CD14-positive monocyte (primary cell): ENCODE results near the gene ABCG5. TPM values are rescaled to one million over a fixed set of nuclear protein-coding genes. Genes with fewer than 3 reads are reported as not detected.

Source experiments
- DNase-seq, 3 donors: peaks; one replicate each; pipeline ENCODE4 v3.0.0-alpha.2; 2011 to 2022
- H2AFZ ChIP-seq: 2 replicates; pipeline ENCODE4 v1.6.0; 2012; ENCODE audit warnings: mild to moderate bottlenecking, low read depth, low read length, inconsistent platforms; ENCODE audit not compliant: insufficient read depth, poor library complexity, severe bottlenecking
- H3K27ac ChIP-seq, 2 donors: 1 replicate in 1 of 2; 2 replicates in 1 of 2; pipeline ENCODE4 v1.5.1; 2012 to 2013; ENCODE audit warnings: low read length in 2 of 2, control low read depth in 1 of 2, inconsistent platforms in 1 of 2, low read depth in 1 of 2, mild to moderate bottlenecking in 1 of 2
- H3K27me3 ChIP-seq, 2 donors: one replicate each; pipeline versions ENCODE4 v1.6.0 to v1.6.1; 2011 to 2013; ENCODE audit warnings: low read length in 2 of 2; ENCODE audit not compliant: control insufficient read depth in 2 of 2, insufficient read depth in 2 of 2
- H3K36me3 ChIP-seq, 2 donors: replicated peaks in 1 of 2; 1 replicate in 1 of 2; 2 replicates in 1 of 2; pipeline versions ENCODE4 v1.5.1 to v1.6.1; 2012 to 2013; ENCODE audit warnings: low read length in 2 of 2, control low read depth in 1 of 2, inconsistent platforms in 1 of 2, mild to moderate bottlenecking in 1 of 2; ENCODE audit not compliant: insufficient read depth in 2 of 2, control insufficient read depth in 1 of 2
- H3K4me1 ChIP-seq, 2 donors: 1 replicate in 1 of 2; 2 replicates in 1 of 2; pipeline versions ENCODE4 v1.5.1 to v1.6.1; 2012 to 2013; ENCODE audit warnings: low read length in 2 of 2, control low read depth in 1 of 2, inconsistent platforms in 1 of 2, mild to moderate bottlenecking in 1 of 2, moderate library complexity in 1 of 2; ENCODE audit not compliant: insufficient read depth in 2 of 2, control insufficient read depth in 1 of 2
- H3K4me2 ChIP-seq: replicated peaks from 2 replicates; pipeline ENCODE3; 2012; ENCODE audit warnings: low read length, moderate library complexity, mild to moderate bottlenecking; ENCODE audit not compliant: poor library complexity, severe bottlenecking; ENCODE audit errors: extremely low read depth
- H3K4me3 ChIP-seq, 3 experiments: fragments of 200-600 bp in 1 of 3; sonication (generic) in 1 of 3; replicated peaks in 1 of 3; 1 replicate in 2 of 3; 2 replicates in 1 of 3; pipeline ENCODE4 v1.5.1; 2011 to 2013; ENCODE audit warnings: low read length in 3 of 3, mild to moderate bottlenecking in 3 of 3, control low read depth in 2 of 3, low read depth in 2 of 3, inconsistent platforms in 1 of 3, moderate library complexity in 1 of 3
- H3K79me2 ChIP-seq: 2 replicates; pipeline ENCODE4 v1.6.0; 2012; ENCODE audit warnings: mild to moderate bottlenecking, control low read depth, inconsistent platforms, low read length, moderate library complexity; ENCODE audit not compliant: insufficient read depth
- H3K9ac ChIP-seq: 2 replicates; pipeline ENCODE4 v1.6.0; 2017; ENCODE audit warnings: low read length, mild to moderate bottlenecking; ENCODE audit not compliant: insufficient read depth, poor library complexity, severe bottlenecking
- H3K9me3 ChIP-seq, 2 donors: replicated peaks in 1 of 2; 1 replicate in 1 of 2; 2 replicates in 1 of 2; pipeline versions ENCODE4 v1.5.1 to v1.6.1; 2012 to 2013; ENCODE audit warnings: low read length in 2 of 2, control low read depth in 1 of 2; ENCODE audit not compliant: control insufficient read depth in 1 of 2, insufficient read depth in 1 of 2
- H4K20me1 ChIP-seq: 2 replicates; pipeline ENCODE4 v1.6.0; 2012; ENCODE audit warnings: mild to moderate bottlenecking, low read length, control low read depth, moderate library complexity; ENCODE audit not compliant: insufficient read depth
- H3K27ac Mint-ChIP-seq, 7 donors: one replicate each; pipeline ENCODE4 v1.8.0; 2020; ENCODE audit warnings: mild to moderate bottlenecking in 7 of 7, mixed read lengths in 7 of 7, moderate library complexity in 6 of 7, inconsistent platforms in 2 of 7
- H3K27me3 Mint-ChIP-seq, 3 donors: one replicate each; pipeline ENCODE4 v1.8.0; 2021 to 2022; ENCODE audit warnings: low read depth in 3 of 3, mild to moderate bottlenecking in 3 of 3, mixed read lengths in 3 of 3, moderate library complexity in 3 of 3, inconsistent platforms in 1 of 3
- H3K36me3 Mint-ChIP-seq, 2 donors: one replicate each; pipeline ENCODE4 v1.8.0; 2020; ENCODE audit warnings: mixed read lengths in 2 of 2, inconsistent platforms in 1 of 2, mild to moderate bottlenecking in 1 of 2
- H3K4me1 Mint-ChIP-seq: one replicate; pipeline ENCODE4 v1.8.0; 2020; ENCODE audit warnings: mild to moderate bottlenecking, mixed read lengths
- H3K4me3 Mint-ChIP-seq, 2 donors: one replicate each; pipeline ENCODE4 v1.8.0; 2020; ENCODE audit warnings: mild to moderate bottlenecking in 2 of 2, mixed read lengths in 2 of 2, moderate library complexity in 1 of 2
- H3K9me3 Mint-ChIP-seq, 7 donors: one replicate each; pipeline ENCODE4 v1.8.0; 2020 to 2022; ENCODE audit warnings: mixed read lengths in 7 of 7, mild to moderate bottlenecking in 6 of 7, moderate library complexity in 6 of 7, inconsistent platforms in 2 of 7
- WGBS: methylation state at CpG from one replicate; pipeline ENCODE4 v1.1.5; 2013; ENCODE audit warnings: missing lambda C conversion rate; ENCODE audit not compliant: insufficient coverage; 5-methylcytosine and 5-hydroxymethylcytosine counted together
- intact Hi-C, 2 donors: fragments of 100-400 bp; cut with micrococcal nuclease; formaldehyde crosslinking; loops; one replicate each; pipeline versions ENCODE4 v1.15.0 to v1.15.1; 2023
- polyA minus RNA-seq: library from RNA; depleted of rRNA, polyadenylated mRNA; stranded (reverse); fragments of >200 nt; gene quantifications from 2 replicates; pipeline ENCODE4 v1.2.3, GENCODE V29; 2012
- polyA plus RNA-seq, 3 donors: library from polyadenylated mRNA; depleted of rRNA in 1 of 3; unstranded in 2 of 3; stranded (reverse) in 1 of 3; fragments of 300-500 nt in 2 of 3; fragments of >200 nt in 1 of 3; fragmentation: Illumina TruSeq in 2 of 3; gene quantifications; 1 replicate in 2 of 3; 2 replicates in 1 of 3; pipeline ENCODE4 v1.2.3, GENCODE V29; 2012 to 2021
- total RNA-seq, 12 experiments: library from RNA in 1 of 12; stranded (reverse) in 1 of 12; fragments of 120-200 nt in 1 of 12; gene quantifications; one replicate each; pipeline ENCODE4 v1.2.4 and lab custom pipeline; 2013 to 2026; ENCODE audit warnings: mixed read lengths in 6 of 12, inconsistent platforms in 1 of 12
- TF ChIP-seq, protein P1 (sequence below): fragments of 200-600 bp; IDR thresholded peaks from one replicate; pipeline ENCODE4 v1.8.0; 2022; ENCODE audit warnings: antibody characterized with exemption, mild to moderate bottlenecking

The ABCG5 gene
- not detected for total RNA-seq (2013)
- polyA plus RNA-seq: not detected
- not detected in 2 replicates for polyA minus RNA-seq
- 0 to 0.90 (median 0) reads per million in 11 experiments for total RNA-seq (lab: John Stamatoyannopoulos, UW)

DNA sequence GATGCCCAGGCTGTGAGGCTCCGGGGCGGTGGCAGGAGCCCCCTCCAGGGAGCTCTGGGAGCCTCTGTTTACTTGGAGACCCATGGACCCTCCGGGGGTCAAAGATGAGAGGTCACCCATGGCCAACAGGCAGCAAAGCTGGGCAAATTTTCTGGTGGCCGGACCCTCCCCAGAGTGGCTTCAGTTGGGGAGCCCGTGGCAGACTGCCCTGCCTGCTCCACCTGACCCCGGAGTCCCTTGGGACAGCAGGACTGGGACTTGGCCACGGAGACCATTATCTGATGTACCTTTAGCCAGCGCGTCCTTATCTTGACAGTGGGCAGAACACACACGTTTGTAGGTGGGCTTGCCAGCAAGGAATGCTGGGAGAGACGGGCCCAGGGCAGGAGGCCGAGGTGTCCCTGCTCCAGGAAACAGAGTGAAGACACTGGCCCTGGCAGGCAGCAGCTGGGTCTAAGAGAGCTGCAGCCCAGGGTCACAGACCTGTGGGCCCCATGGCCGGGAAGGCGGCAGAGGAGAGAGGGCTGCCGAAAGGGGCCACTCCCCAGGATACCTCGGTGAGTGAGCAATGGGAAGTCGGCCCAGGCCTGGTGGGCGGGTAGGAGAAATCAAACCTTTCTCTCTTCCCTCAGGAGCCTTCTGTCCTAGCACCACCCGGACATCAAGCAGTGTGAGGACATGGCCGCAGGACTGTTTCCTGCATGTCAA is at the start of gene ABCG5, which contains the start of gene ABCG8:
TSS of gene ABCG5 (minus strand) at position 280 of the 708 bp plus-strand sequence. CDS start at position 120, 160 bp downstream.
TSS of gene ABCG8 (plus strand) at position 412 of the 708 bp plus-strand sequence. CDS start at position 495, 83 bp downstream.
- H3K27ac ChIP-seq: no peak within 1 kb of the TSS
- TF ChIP-seq, protein P1, sequence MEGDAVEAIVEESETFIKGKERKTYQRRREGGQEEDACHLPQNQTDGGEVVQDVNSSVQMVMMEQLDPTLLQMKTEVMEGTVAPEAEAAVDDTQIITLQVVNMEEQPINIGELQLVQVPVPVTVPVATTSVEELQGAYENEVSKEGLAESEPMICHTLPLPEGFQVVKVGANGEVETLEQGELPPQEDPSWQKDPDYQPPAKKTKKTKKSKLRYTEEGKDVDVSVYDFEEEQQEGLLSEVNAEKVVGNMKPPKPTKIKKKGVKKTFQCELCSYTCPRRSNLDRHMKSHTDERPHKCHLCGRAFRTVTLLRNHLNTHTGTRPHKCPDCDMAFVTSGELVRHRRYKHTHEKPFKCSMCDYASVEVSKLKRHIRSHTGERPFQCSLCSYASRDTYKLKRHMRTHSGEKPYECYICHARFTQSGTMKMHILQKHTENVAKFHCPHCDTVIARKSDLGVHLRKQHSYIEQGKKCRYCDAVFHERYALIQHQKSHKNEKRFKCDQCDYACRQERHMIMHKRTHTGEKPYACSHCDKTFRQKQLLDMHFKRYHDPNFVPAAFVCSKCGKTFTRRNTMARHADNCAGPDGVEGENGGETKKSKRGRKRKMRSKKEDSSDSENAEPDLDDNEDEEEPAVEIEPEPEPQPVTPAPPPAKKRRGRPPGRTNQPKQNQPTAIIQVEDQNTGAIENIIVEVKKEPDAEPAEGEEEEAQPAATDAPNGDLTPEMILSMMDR: no peak
- no peaks in the 10 kb centered on the region for H3K9me3 ChIP-seq
- no peaks in the 10 kb centered on the region for H3K36me3 ChIP-seq
- 92% methylated on average over 16 of the region's 20 CpGs for WGBS
- peaks cover 0 to 1% (median 0%) of the 10 kb centered on the region in 3 donors for H3K27me3 Mint-ChIP-seq
- no peaks in the 10 kb centered on the region for H3K27me3 ChIP-seq
- no peaks in the 10 kb centered on the region for H3K36me3 Mint-ChIP-seq
- no peak within 1 kb of the TSS for H3K4me3 ChIP-seq
- DNase-seq: no peak
- no peak within 1 kb of the TSS for H3K9ac ChIP-seq
- H3K4me2 ChIP-seq: no peak within 1 kb of the TSS
- no peak within 1 kb of the TSS for H3K27ac Mint-ChIP-seq
- no peaks in the 10 kb centered on the region for H3K79me2 ChIP-seq
- no peak within 1 kb of the TSS for H2AFZ ChIP-seq
- H3K4me3 Mint-ChIP-seq: no peak within 1 kb of the TSS
- H3K4me1 ChIP-seq: no peaks in the 10 kb centered on the region
- H3K9me3 Mint-ChIP-seq: peaks cover 0 to 2% (median 0%) of the 10 kb centered on the region in 7 donors
- no peaks in the 10 kb centered on the region for H4K20me1 ChIP-seq
- intact Hi-C loops: no loop called here
- H3K4me1 Mint-ChIP-seq: no peaks in the 10 kb centered on the region

DNA sequence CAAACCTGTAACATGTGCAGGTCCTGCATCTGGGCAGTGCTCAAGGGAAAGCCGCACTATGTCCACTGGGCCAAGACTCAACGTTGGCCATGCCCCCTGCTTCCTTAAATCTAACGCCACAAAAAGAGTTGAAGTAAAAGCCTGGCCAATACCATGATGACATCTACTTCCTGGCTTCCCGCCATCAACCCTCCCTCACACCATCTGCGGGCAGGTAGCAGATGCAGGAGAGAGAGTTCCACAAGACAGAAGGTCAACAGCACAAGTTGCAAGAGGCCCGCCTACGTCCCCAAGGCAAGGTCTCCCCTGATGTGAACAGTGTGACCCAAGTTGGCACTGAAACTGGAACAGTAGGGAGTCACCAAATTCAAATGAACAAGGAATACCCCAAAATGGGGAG is 48.5 kb upstream of the ABCG5 start:
- Histone ChIP-seq H3K36me3 (peaks cover 48 to 58% of the 10 kb centered on the region in 2 donors), H3K4me2 (no peak overlapping the region), H3K9ac (no peak overlapping the region), H3K79me2 (no peaks in the 10 kb centered on the region), H3K27ac (no peak overlapping the region), H3K4me3 (no peak overlapping the region), H4K20me1 (no peaks in the 10 kb centered on the region), H3K9me3 (no peaks in the 10 kb centered on the region), H2AFZ (no peak overlapping the region), H3K27me3 (no peaks in the 10 kb centered on the region), H3K4me1 (no peaks in the 10 kb centered on the region)
- no peaks in the 10 kb centered on the region for H3K4me1 Mint-ChIP-seq
- no peak for DNase-seq
- H3K4me3 Mint-ChIP-seq: no peak overlapping the region
- WGBS: 96% methylated on average over 4 of the region's 7 CpGs
- intact Hi-C loops: no loop called here
- H3K27me3 Mint-ChIP-seq: no peaks in the 10 kb centered on the region
- peaks cover 0 to 2% (median 0%) of the 10 kb centered on the region in 7 donors for H3K9me3 Mint-ChIP-seq
- TF ChIP-seq, protein P1: no peak
- peak overlapping the region in 1 of 7 donors; percentile 5 for H3K27ac Mint-ChIP-seq
- peaks cover 54 to 59% of the 10 kb centered on the region in 2 donors for H3K36me3 Mint-ChIP-seq
